Panc1 (cell line): ENCODE measurements around the gene ZNF300.

ENCODE experiments used
- POLR2AphosphoS5 ChIP-seq: IDR thresholded peaks from 2 replicates; pipeline ENCODE4 v1.6.1; 2012; ENCODE audit warnings: mild to moderate bottlenecking, low read depth, low read length, moderate library complexity
- SIN3A ChIP-seq: IDR thresholded peaks from 2 replicates; pipeline ENCODE4 v1.6.1; 2012; ENCODE audit warnings: low read depth, mild to moderate bottlenecking, low read length, moderate library complexity, borderline replicate concordance; ENCODE audit not compliant: insufficient read depth
- TCF7L2 ChIP-seq: IDR thresholded peaks from 2 replicates; pipeline ENCODE4 v1.6.1; 2011; ENCODE audit warnings: mild to moderate bottlenecking, low read depth, low read length, inconsistent platforms
- TF ChIP-seq, protein P1 (sequence below): fragments of 450-650 bp; IDR thresholded peaks from 2 replicates; pipeline ENCODE4 v1.5.1; 2017; ENCODE audit warnings: mild to moderate bottlenecking
- TF ChIP-seq, protein P2 (sequence below), 2 experiments: IDR thresholded peaks; 2 replicates each; pipeline ENCODE4 v1.6.1; 2011 to 2012; ENCODE audit warnings: low read depth in 2 of 2, control low read depth in 1 of 2, low read length in 1 of 2, mild to moderate bottlenecking in 1 of 2, moderate library complexity in 1 of 2; ENCODE audit not compliant: insufficient read depth in 1 of 2

DNA sequence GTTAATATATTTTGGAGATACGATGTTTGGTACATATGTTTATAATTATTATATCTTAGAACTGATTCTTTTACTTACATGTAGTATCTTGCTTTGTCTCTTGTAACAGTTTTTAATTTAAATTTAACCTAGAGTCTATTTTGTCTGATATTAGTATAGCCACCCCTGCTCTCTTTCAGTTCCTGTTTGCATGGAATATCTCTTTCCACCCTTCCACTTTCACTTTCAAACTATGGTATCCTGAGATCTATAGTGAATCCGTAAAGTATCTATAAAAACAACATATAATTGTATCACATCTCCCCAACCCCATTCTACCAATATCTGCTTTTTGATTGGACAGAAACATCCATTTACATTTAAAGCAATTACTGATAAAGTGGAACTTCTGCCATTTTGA, 51.2 kb downstream of the ZNF300 start:
- TF ChIP-seq, protein P1, sequence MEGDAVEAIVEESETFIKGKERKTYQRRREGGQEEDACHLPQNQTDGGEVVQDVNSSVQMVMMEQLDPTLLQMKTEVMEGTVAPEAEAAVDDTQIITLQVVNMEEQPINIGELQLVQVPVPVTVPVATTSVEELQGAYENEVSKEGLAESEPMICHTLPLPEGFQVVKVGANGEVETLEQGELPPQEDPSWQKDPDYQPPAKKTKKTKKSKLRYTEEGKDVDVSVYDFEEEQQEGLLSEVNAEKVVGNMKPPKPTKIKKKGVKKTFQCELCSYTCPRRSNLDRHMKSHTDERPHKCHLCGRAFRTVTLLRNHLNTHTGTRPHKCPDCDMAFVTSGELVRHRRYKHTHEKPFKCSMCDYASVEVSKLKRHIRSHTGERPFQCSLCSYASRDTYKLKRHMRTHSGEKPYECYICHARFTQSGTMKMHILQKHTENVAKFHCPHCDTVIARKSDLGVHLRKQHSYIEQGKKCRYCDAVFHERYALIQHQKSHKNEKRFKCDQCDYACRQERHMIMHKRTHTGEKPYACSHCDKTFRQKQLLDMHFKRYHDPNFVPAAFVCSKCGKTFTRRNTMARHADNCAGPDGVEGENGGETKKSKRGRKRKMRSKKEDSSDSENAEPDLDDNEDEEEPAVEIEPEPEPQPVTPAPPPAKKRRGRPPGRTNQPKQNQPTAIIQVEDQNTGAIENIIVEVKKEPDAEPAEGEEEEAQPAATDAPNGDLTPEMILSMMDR = no peak
- TF ChIP-seq POLR2AphosphoS5 = no peak
- no peak for TF ChIP-seq SIN3A
- TF ChIP-seq TCF7L2 = no peak
- TF ChIP-seq, protein P2, sequence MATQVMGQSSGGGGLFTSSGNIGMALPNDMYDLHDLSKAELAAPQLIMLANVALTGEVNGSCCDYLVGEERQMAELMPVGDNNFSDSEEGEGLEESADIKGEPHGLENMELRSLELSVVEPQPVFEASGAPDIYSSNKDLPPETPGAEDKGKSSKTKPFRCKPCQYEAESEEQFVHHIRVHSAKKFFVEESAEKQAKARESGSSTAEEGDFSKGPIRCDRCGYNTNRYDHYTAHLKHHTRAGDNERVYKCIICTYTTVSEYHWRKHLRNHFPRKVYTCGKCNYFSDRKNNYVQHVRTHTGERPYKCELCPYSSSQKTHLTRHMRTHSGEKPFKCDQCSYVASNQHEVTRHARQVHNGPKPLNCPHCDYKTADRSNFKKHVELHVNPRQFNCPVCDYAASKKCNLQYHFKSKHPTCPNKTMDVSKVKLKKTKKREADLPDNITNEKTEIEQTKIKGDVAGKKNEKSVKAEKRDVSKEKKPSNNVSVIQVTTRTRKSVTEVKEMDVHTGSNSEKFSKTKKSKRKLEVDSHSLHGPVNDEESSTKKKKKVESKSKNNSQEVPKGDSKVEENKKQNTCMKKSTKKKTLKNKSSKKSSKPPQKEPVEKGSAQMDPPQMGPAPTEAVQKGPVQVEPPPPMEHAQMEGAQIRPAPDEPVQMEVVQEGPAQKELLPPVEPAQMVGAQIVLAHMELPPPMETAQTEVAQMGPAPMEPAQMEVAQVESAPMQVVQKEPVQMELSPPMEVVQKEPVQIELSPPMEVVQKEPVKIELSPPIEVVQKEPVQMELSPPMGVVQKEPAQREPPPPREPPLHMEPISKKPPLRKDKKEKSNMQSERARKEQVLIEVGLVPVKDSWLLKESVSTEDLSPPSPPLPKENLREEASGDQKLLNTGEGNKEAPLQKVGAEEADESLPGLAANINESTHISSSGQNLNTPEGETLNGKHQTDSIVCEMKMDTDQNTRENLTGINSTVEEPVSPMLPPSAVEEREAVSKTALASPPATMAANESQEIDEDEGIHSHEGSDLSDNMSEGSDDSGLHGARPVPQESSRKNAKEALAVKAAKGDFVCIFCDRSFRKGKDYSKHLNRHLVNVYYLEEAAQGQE (IDR thresholded peaks at IDR 0.05; ENCODE audit: insufficient read depth in 1 of 2, low read depth in 2 of 2, low read length in 1 of 2) = no peak
